ENCODE measurements around the gene CAMSAP2. TPM values are rescaled to one million over a fixed set of nuclear protein-coding genes. Genes with fewer than 3 reads are reported as not detected.

CAMSAP2 gene
- total RNA-seq, 1 experiment from 2014 or later: 25.0 TPM

GRCh38 chr1:200901796-200902444 lies 163.2 kb downstream of the CAMSAP2 start:
- H3K27ac ChIP-seq (ENCODE audit: low read depth, low read length): no peak overlapping the region
- no peaks in the 10 kb centered on the region for H4K20me1 ChIP-seq (ENCODE audit: insufficient read depth)
- ATAC-seq: no peak
- ChIA-PET CTCF (no interaction called here), RAD21 (ENCODE audit: low non-redundant PET in 1 of 2, low total read pairs in 2 of 2, uncharacterized antibody in 2 of 2, unreplicated experiment in 2 of 2) (no interaction called here), POLR2A (no interaction called here)
- intact Hi-C loops (cut with micrococcal nuclease): no loop called here
- peaks cover 5 to 9% of the 10 kb centered on the region in 2 experiments; a peak in 3 of 4 replicates for H3K4me1 ChIP-seq (ENCODE audit: control insufficient read depth in 1 of 2, insufficient read depth in 2 of 2, low read length in 2 of 2)
- H3K79me2 ChIP-seq (ENCODE audit: insufficient read depth, low read length): no peaks in the 10 kb centered on the region
- H2AFZ ChIP-seq (ENCODE audit: low read depth, low read length, poor library complexity, severe bottlenecking): no peak overlapping the region
- H3K4me3 ChIP-seq (replicated peaks in 1 of 2; ENCODE audit: low read depth in 1 of 2, low read length in 2 of 2): no peak overlapping the region
- H3K27me3 ChIP-seq (ENCODE audit: insufficient read depth, low read length): no peaks in the 10 kb centered on the region
- DNase-seq (ENCODE audit: low read depth, low spot score): no peak
- no peaks in the 10 kb centered on the region for H3K9me3 ChIP-seq (ENCODE audit: control insufficient read depth in 1 of 2, insufficient read depth in 1 of 2, low read depth in 1 of 2, low read length in 2 of 2)
- no peak overlapping the region for H3K4me2 ChIP-seq (ENCODE audit: low read length)
- no peaks in the 10 kb centered on the region for H3K9me2 ChIP-seq (ENCODE audit: insufficient read depth)
- no peak overlapping the region for H3K9ac ChIP-seq (ENCODE audit: low read length)
- peaks cover 0 to 8% of the 10 kb centered on the region in 2 experiments; a peak in 2 of 4 replicates for H3K36me3 ChIP-seq (ENCODE audit: control insufficient read depth in 1 of 2, insufficient read depth in 2 of 2, low read length in 2 of 2)
- BruUV-seq (replicated peaks): no TSS peak
- TF ChIP-seq, protein P1, sequence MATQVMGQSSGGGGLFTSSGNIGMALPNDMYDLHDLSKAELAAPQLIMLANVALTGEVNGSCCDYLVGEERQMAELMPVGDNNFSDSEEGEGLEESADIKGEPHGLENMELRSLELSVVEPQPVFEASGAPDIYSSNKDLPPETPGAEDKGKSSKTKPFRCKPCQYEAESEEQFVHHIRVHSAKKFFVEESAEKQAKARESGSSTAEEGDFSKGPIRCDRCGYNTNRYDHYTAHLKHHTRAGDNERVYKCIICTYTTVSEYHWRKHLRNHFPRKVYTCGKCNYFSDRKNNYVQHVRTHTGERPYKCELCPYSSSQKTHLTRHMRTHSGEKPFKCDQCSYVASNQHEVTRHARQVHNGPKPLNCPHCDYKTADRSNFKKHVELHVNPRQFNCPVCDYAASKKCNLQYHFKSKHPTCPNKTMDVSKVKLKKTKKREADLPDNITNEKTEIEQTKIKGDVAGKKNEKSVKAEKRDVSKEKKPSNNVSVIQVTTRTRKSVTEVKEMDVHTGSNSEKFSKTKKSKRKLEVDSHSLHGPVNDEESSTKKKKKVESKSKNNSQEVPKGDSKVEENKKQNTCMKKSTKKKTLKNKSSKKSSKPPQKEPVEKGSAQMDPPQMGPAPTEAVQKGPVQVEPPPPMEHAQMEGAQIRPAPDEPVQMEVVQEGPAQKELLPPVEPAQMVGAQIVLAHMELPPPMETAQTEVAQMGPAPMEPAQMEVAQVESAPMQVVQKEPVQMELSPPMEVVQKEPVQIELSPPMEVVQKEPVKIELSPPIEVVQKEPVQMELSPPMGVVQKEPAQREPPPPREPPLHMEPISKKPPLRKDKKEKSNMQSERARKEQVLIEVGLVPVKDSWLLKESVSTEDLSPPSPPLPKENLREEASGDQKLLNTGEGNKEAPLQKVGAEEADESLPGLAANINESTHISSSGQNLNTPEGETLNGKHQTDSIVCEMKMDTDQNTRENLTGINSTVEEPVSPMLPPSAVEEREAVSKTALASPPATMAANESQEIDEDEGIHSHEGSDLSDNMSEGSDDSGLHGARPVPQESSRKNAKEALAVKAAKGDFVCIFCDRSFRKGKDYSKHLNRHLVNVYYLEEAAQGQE (IDR thresholded peaks at IDR 0.05; ENCODE audit: low read depth): no peak
- TF ChIP-seq ELF1 (IDR thresholded peaks at IDR 0.05; ENCODE audit: borderline replicate concordance, low read depth): no peak
- no peak for TF ChIP-seq TCF7L2 (IDR thresholded peaks at IDR 0.05; ENCODE audit: borderline replicate concordance, extremely low read depth, insufficient read depth, insufficient read length)
- TF ChIP-seq EZH2phosphoT487 (IDR thresholded peaks at IDR 0.05; ENCODE audit: borderline replicate concordance): no peak
- no peak for TF ChIP-seq JUND (IDR thresholded peaks at IDR 0.05)

DNA sequence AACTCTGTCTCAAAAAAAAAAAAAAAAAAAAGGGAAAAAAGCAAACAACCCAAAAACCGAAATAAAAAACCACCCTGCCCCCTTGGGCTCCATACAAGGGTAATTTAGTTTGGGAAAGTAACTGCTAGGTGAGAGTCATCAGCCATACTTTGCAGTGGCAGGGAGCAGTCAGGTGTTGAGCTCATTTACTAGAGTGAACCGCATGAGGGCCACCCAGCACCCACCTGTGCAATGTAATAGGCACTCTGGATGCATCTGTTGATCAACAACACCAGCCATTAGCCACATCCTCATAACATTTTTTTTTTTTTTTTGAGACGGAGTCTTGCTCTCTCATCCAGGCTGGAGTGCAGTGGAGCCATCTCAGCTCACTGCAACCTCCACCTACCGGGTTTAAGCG lies 165.1 kb downstream of the CAMSAP2 start:
- no peak for TF ChIP-seq ELF1 (IDR thresholded peaks at IDR 0.05; ENCODE audit: borderline replicate concordance, low read depth)
- TF ChIP-seq SRF (IDR thresholded peaks at IDR 0.05; ENCODE audit: low read depth): no peak
- no peak for TF ChIP-seq CEBPB (IDR thresholded peaks at IDR 0.05; ENCODE audit: low read depth)
- no peak for TF ChIP-seq JUND (IDR thresholded peaks at IDR 0.05)
- H3K4me2 ChIP-seq (ENCODE audit: low read length): no peak overlapping the region
- ChIA-PET POLR2A (no interaction called here), RAD21 (ENCODE audit: low non-redundant PET in 1 of 2, low total read pairs in 2 of 2, uncharacterized antibody in 2 of 2, unreplicated experiment in 2 of 2) (no interaction called here), CTCF (no interaction called here)
- no peak overlapping the region for H3K9ac ChIP-seq (ENCODE audit: low read length)
- ATAC-seq: no peak
- no TSS peak for BruUV-seq (replicated peaks)
- no peak overlapping the region for H3K4me3 ChIP-seq (replicated peaks in 1 of 2; ENCODE audit: low read depth in 1 of 2, low read length in 2 of 2)
- DNase-seq (ENCODE audit: low read depth, low spot score): no peak
- H3K27ac ChIP-seq (ENCODE audit: low read depth, low read length): no peak overlapping the region
- H2AFZ ChIP-seq (ENCODE audit: low read depth, low read length, poor library complexity, severe bottlenecking): no peak overlapping the region
- intact Hi-C loops (cut with micrococcal nuclease): no loop called here
- no peaks in the 10 kb centered on the region for H3K9me3 ChIP-seq (ENCODE audit: control insufficient read depth in 1 of 2, insufficient read depth in 1 of 2, low read depth in 1 of 2, low read length in 2 of 2)
- no peaks in the 10 kb centered on the region for H3K27me3 ChIP-seq (ENCODE audit: insufficient read depth, low read length)
- no peaks in the 10 kb centered on the region for H3K9me2 ChIP-seq (ENCODE audit: insufficient read depth)
- H3K36me3 ChIP-seq (ENCODE audit: control insufficient read depth in 1 of 2, insufficient read depth in 2 of 2, low read length in 2 of 2): peaks cover 0 to 8% of the 10 kb centered on the region in 2 experiments; a peak in 3 of 4 replicates
- H4K20me1 ChIP-seq (ENCODE audit: insufficient read depth): no peaks in the 10 kb centered on the region
- no peaks in the 10 kb centered on the region for H3K4me1 ChIP-seq (ENCODE audit: control insufficient read depth in 1 of 2, insufficient read depth in 2 of 2, low read length in 2 of 2)
- H3K79me2 ChIP-seq (ENCODE audit: insufficient read depth, low read length): no peaks in the 10 kb centered on the region
